Subcutaneous adipose tissue (tissue), 4 donors: Measurements from ENCODE around the gene NEUROD2. TPM values are rescaled to one million over a fixed set of nuclear protein-coding genes. Genes with fewer than 3 reads are reported as not detected.

Experiments used
- total RNA-seq, 4 donors: library from RNA; depleted of rRNA; stranded (reverse); fragments of >200 nt; gene quantifications; one replicate each; pipeline ENCODE4 v1.1.0, GENCODE V29; 2016
- TF ChIP-seq, protein P1 (sequence below): fragments of 450-650 bp; IDR thresholded peaks from one replicate; pipeline ENCODE4 v1.5.1; 2016; ENCODE audit warnings: low read depth, mild to moderate bottlenecking, control low read depth, antibody characterized with exemption, moderate library complexity

NEUROD2 gene
- total RNA-seq, 4 donors from 2014 or later, result not detected

DNA sequence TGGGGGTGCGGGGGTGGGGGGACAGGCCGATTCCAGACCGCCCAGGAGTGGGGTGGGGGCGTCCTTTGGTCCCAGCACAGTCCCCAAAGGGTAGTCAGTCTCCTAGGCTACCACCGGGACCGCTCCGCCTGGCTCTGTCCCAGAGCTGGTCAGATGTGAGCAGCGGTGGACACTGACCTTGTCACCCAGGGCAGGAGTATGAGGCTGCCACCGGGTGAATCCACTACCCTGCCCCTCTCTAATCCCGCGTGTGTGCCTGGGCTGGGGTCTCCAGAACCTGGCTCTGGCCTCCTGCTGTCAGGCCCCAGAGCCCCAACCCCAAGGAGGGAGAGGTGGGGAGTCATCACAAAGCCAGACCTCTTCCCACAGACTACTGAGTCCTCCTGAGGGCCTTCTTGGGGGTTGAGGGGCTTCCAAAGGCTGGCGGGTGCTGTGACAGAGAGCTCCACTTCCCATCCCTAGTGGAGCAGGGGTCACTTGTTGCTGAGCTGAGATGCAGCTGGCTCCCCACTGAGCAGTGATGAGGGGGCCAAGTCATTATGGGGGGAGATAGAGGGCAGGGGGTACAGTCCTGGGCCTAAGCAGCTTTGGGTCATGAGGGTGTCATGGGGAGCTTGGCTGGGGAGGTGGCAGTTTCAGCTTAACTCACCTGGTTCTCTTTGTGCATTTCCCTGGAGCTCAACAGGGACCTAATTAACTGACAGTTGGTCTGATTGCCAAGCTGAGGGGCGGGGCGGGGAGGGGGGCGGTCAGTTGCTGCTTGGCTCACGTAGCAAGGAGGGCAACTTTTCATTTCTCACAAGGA is 20.2 kb upstream of the NEUROD2 start:
- TF ChIP-seq, protein P1, sequence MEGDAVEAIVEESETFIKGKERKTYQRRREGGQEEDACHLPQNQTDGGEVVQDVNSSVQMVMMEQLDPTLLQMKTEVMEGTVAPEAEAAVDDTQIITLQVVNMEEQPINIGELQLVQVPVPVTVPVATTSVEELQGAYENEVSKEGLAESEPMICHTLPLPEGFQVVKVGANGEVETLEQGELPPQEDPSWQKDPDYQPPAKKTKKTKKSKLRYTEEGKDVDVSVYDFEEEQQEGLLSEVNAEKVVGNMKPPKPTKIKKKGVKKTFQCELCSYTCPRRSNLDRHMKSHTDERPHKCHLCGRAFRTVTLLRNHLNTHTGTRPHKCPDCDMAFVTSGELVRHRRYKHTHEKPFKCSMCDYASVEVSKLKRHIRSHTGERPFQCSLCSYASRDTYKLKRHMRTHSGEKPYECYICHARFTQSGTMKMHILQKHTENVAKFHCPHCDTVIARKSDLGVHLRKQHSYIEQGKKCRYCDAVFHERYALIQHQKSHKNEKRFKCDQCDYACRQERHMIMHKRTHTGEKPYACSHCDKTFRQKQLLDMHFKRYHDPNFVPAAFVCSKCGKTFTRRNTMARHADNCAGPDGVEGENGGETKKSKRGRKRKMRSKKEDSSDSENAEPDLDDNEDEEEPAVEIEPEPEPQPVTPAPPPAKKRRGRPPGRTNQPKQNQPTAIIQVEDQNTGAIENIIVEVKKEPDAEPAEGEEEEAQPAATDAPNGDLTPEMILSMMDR, result no peak

DNA sequence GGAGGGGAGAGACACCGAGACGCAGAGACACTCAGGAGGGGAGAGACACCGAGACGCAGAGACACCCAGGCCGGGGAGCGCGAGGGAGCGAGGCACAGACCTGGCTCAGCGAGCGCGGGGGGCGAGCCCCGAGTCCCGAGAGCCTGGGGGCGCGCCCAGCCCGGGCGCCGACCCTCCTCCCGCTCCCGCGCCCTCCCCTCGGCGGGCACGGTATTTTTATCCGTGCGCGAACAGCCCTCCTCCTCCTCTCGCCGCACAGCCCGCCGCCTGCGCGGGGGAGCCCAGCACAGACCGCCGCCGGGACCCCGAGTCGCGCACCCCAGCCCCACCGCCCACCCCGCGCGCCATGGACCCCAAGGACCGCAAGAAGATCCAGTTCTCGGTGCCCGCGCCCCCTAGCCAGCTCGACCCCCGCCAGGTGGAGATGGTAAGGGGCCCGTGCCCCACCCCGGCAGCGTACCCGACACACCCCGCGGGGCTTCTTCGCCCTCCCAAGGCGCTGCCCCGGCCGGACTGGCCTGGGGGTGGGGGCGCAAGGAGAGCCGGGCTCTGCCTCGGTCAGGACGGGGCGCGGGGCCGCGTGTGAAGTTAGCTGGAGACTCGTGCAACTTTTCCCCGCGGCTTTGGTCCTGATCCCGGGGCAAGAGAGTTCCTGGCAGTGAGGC is 19.5 kb upstream of the NEUROD2 start:
- TF ChIP-seq, protein P1, result no peak

DNA sequence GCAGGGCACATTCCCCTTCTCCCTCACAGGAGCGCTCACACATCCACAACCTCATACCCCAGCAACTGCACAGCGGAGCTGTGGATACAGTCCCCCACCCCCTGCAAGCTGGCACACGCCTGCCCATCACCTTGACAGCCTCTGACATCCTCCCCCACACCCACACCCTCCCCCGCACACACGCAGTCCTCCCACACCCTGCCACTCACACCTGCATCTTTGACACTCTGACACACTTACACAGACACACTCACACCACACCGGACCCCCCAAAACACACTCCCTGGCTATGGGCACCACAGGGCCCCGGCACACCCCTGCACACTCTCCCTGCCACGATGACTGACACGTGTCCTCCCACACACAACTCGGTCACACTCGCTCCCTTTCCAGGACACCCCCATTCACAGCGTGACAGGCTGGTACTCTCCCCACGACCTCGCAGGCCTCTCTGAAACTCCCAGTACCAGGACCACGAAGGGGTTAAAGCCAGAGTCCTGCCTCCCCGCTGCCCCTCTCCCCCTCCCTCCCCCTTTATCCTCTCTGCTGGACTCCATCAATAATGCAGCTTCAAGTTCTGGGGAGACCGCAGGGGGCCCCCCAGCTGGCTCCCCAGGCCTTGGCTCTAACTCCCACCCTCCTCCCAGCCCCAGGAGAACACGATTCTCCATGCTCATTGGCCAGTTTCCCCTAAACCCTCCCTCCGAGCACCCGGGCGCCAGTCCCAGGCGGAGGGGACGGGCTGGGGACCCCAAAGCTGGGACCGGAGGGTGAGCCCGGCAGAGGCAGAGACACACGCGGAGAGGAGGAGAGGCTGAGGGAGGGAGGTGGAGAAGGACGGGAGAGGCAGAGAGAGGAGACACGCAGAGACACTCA is 18.7 kb upstream of the NEUROD2 start, which contains the start of gene PPP1R1B:
Gene PPP1R1B (plus strand): TSS at position 782 of the 876 bp plus-strand sequence. CDS start 441 bp downstream, outside the sequence.
- TF ChIP-seq, protein P1, result no peak

DNA sequence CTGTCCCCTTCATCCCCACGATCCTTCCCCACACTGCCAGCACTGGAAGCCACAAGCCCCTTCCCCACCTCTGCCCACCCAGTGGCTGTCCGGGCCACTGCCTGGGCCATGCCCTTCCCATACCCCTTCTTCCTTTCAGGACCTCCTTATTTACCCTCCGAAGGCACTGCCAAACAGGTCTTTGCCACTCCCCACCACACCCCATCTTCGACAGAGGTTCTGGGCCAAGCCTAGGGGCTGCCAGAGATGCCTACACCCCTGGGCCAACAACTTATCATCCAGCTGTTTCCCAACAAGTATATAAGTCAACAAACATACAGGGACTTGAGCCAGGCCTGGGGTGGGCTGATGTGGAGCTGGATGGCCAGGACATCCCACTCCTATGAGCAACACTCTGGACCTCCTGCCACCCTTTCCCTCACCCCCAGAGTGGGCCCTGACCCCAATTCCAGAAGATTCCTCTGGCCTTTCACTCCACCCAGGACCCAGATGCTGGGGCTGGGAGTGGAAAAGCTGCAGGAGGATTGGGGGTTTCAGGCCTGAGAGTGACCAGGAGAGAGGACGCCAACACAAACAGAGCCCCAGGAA is 17.6 kb upstream of the NEUROD2 start:
- TF ChIP-seq, protein P1, result no peak

DNA sequence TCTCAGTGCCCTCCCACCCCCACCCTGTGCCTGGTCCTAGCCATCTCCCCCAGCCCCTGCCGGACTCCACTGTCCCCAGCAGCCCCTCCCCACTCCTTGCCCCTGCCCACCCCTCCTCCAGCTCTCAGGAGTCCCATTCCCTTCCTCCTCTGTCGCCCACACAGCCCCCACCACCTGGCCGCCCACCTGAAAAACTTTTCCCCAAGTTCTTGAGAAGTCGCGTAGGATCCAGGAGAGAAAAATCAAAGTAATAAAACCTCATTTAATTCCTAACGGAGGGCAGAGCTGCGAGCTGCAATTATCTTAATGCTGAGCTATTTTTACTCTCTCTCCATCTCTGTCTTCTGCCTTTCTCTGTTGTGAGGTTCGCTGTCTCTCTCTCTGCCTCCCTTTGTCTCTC is 16.6 kb upstream of the NEUROD2 start:
- TF ChIP-seq, protein P1, result no peak

DNA sequence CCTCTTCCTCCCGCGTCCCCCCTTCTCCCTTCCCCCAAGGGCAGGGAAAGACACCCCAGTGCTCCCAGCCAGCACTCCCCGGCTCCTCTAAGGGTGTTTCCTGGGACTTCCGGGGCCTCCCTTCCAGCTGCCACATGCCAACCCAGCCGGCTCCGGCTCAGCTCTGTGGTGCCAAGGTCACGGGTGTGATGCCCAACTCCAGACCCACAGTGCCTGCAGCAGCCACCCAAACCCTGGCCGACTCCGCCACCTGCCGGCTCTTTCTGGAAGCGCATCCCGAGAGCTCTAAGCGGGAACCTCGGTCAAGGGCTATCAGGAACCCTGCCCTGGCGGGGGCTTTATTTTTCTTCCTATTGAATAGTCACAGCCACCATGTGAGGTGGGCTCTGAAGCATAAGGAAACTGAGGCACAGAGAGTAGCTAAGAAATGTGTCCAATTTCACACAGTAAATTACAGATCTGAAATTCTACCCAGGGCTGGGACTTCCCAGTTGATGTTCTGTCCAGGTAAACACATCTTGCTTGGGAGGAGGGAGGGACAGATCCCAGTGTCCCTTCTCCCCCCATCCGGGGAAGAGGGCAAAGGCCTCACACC is 15.7 kb upstream of the NEUROD2 start:
- TF ChIP-seq, protein P1, result no peak
